Stimulated activated CD4-positive, alpha-beta T cell treated with anti-CD3 and anti-CD28 coated beads, Interleukin-15, amount 100 ng/mL, for 24 hours (primary cell): ENCODE measurements around the gene CCR7.

Experiments
- DNase-seq: peaks from one replicate; pipeline ENCODE4 v3.0.0-alpha.2; 2020

CCR7 gene

GRCh38 chr17:40514013-40514875 lies 51.0 kb downstream of the CCR7 start:
- no peak for DNase-seq

GRCh38 chr17:40511667-40512220 lies 53.5 kb downstream of the CCR7 start:
- no peak for DNase-seq

GRCh38 chr17:40511136-40511535 lies 54.1 kb downstream of the CCR7 start:
- DNase-seq, result no peak

- DNase-seq, result no peak
Observed at GRCh38 chr17:40510328-40510648, 55.0 kb downstream of the CCR7 start.

- DNase-seq, result no peak
Observed at GRCh38 chr17:40509626-40510327, 55.5 kb downstream of the CCR7 start.

GRCh38 chr17:40506786-40507185 lies 58.5 kb downstream of the CCR7 start:
- DNase-seq, result no peak
